Muscle of arm (tissue), 12 donors: Measurements from ENCODE around the gene ANTKMT. TPM values are rescaled to one million over a fixed set of nuclear protein-coding genes. Genes with fewer than 3 reads are reported as not detected.

Experiments
- polyA plus RNA-seq, 12 donors: library from polyadenylated mRNA; unstranded; fragments of 120-200 nt; gene quantifications; one replicate each; pipeline ENCODE4 v1.2.1, GENCODE V29; 2013; ENCODE audit not compliant: insufficient read length in 12 of 12

The ANTKMT gene
- polyA plus RNA-seq, 12 donors = 4.9 to 25.5 (median 9.9) TPM; not detected in 1

Other genes starting within 250 kb of the ANTKMT start
- 10 to 100 TPM in 11 of 12 donors, not detected in 1; 17.3 to 42.3 (median 23.1) TPM for gene CAPN15, start 193.4 kb upstream of the ANTKMT start, polyA plus RNA-seq
- under 1 TPM in 6 of 12 donors, not detected in 6; 0.08 to 0.24 (median 0.13) TPM for gene PRR35, start 160.8 kb upstream of the ANTKMT start, polyA plus RNA-seq
- 1 to 10 TPM in 3 of 12 donors, under 1 TPM in 7, not detected in 2; 0.62 to 1.3 (median 0.89) TPM for gene NHLRC4, start 154.1 kb upstream of the ANTKMT start, polyA plus RNA-seq
- 10 to 100 TPM in 11 of 12 donors, not detected in 1; 12.9 to 36.0 (median 17.9) TPM for gene PIGQ, start 151.2 kb upstream of the ANTKMT start, polyA plus RNA-seq
- gene RAB40C, start 131.1 kb upstream of the ANTKMT start, polyA plus RNA-seq = 10 to 100 TPM in 7 of 12 donors, 1 to 10 TPM in 4, not detected in 1; 8.8 to 25.9 (median 10.6) TPM
- gene WFIKKN1, start 90.2 kb upstream of the ANTKMT start, polyA plus RNA-seq = 1 to 10 TPM in 1 of 12 donors, under 1 TPM in 9, not detected in 2; 0.14 to 2.1 (median 0.39) TPM
- 10 to 100 TPM in 11 of 12 donors, not detected in 1; 28.9 to 48.1 (median 35.5) TPM for gene METTL26, start 84.8 kb upstream of the ANTKMT start, polyA plus RNA-seq
- gene MCRIP2, start 79.3 kb upstream of the ANTKMT start, polyA plus RNA-seq = 10 to 100 TPM in 4 of 12 donors, 1 to 10 TPM in 7, not detected in 1; 6.6 to 35.0 (median 9.4) TPM
- 10 to 100 TPM in 11 of 12 donors, not detected in 1; 11.6 to 41.2 (median 15.9) TPM for gene WDR90, start 71.8 kb upstream of the ANTKMT start, polyA plus RNA-seq
- 10 to 100 TPM in 11 of 12 donors, not detected in 1; 38.6 to 95.9 (median 45.4) TPM for gene RHOT2, start 53.0 kb upstream of the ANTKMT start, polyA plus RNA-seq
- 1 to 10 TPM in 8 of 12 donors, under 1 TPM in 2, not detected in 2; 0.69 to 2.6 (median 1.2) TPM for gene RHBDL1, start 45.5 kb upstream of the ANTKMT start, polyA plus RNA-seq
- 100 to 1,000 TPM in 2 of 12 donors, 10 to 100 TPM in 9, not detected in 1; 61.0 to 138 (median 85.7) TPM for gene STUB1, start 40.7 kb upstream of the ANTKMT start, polyA plus RNA-seq
- 10 to 100 TPM in 11 of 12 donors, not detected in 1; 20.3 to 59.8 (median 28.4) TPM for gene JMJD8, start 36.8 kb upstream of the ANTKMT start, polyA plus RNA-seq
- 1 to 10 TPM in 11 of 12 donors, not detected in 1; 5.0 to 9.0 (median 6.0) TPM for gene WDR24, start 30.7 kb upstream of the ANTKMT start, polyA plus RNA-seq
- 1 to 10 TPM in 3 of 12 donors, under 1 TPM in 7, not detected in 2; 0.24 to 1.2 (median 0.52) TPM for gene FBXL16, start 15.3 kb upstream of the ANTKMT start, polyA plus RNA-seq
- gene METRN, start 6.0 kb upstream of the ANTKMT start, polyA plus RNA-seq = 10 to 100 TPM in 11 of 12 donors, not detected in 1; 15.2 to 43.8 (median 19.1) TPM
- gene CCDC78, start 5.3 kb downstream of the ANTKMT start, polyA plus RNA-seq = 1 to 10 TPM in 3 of 12 donors, under 1 TPM in 7, not detected in 2; 0.58 to 1.5 (median 0.86) TPM
- 1 to 10 TPM in 9 of 12 donors, under 1 TPM in 1, not detected in 2; 0.99 to 2.9 (median 2.1) TPM for gene HAGHL, start 6.0 kb downstream of the ANTKMT start, polyA plus RNA-seq
- gene CIAO3, start 19.9 kb downstream of the ANTKMT start, polyA plus RNA-seq = 10 to 100 TPM in 10 of 12 donors, 1 to 10 TPM in 1, not detected in 1; 7.5 to 16.7 (median 15.7) TPM
- gene MSLN, start 39.6 kb downstream of the ANTKMT start, polyA plus RNA-seq = 10 to 100 TPM in 2 of 12 donors, 1 to 10 TPM in 3, under 1 TPM in 5, not detected in 2; 0.22 to 15.6 (median 0.91) TPM
- 10 to 100 TPM in 2 of 12 donors, 1 to 10 TPM in 9, not detected in 1; 6.6 to 12.7 (median 8.6) TPM for gene RPUSD1, start 67.2 kb downstream of the ANTKMT start, polyA plus RNA-seq
- gene CHTF18, start 67.5 kb downstream of the ANTKMT start, polyA plus RNA-seq = 10 to 100 TPM in 10 of 12 donors, 1 to 10 TPM in 1, not detected in 1; 9.4 to 56.5 (median 13.5) TPM
- gene GNG13, start 79.6 kb downstream of the ANTKMT start, polyA plus RNA-seq = under 1 TPM in 1 of 12 donors, not detected in 11; 0.34 TPM
- 10 to 100 TPM in 7 of 12 donors, 1 to 10 TPM in 4, not detected in 1; 8.5 to 16.9 (median 11.0) TPM for gene LMF1, start 249.8 kb downstream of the ANTKMT start, polyA plus RNA-seq